Right cardiac atrium (tissue), 5 donors: Measurements from ENCODE around the gene SAFB. TPM values are rescaled to one million over a fixed set of nuclear protein-coding genes. Genes with fewer than 3 reads are reported as not detected.

Experiments used
- polyA plus RNA-seq: library from polyadenylated mRNA; stranded (reverse); fragments of 200-250 nt; gene quantifications from one replicate; pipeline ENCODE4 v1.2.3, GENCODE V29; 2013
- total RNA-seq, 4 donors: library from RNA; stranded (reverse); fragmentation: NEBNext Ultra II Directional; extraction: Animal tissue kit (Norgen Biotek cat#: 25700); gene quantifications; one replicate each; pipeline ENCODE4 v1.2.1, GENCODE V29; 2021
- donor health status: healthy with polysubstance abuse.
- donor health status: DM: no; HTN: yes; CAD: no.
- donor health status: DM: no; HTN: no; CAD: no.
- donor health status: DM: no; HTN: yes; CAD: no; lungs with severe emphysema.
- donor health status: DM: yes; HTN: yes; CAD: no.

The SAFB gene
- total and polyA plus RNA-seq, 5 donors = 48.4 to 65.0 (median 61.7) TPM

Other genes starting within 250 kb of the SAFB start
- not detected for gene ZNRF4, start 167.7 kb upstream of the SAFB start, total RNA-seq
- not detected for gene ZNRF4, start 167.7 kb upstream of the SAFB start, polyA plus RNA-seq
- under 1 TPM in 3 of 4 donors, not detected in 1; 0.06 to 0.11 (median 0.08) TPM for gene TINCR, start 55.1 kb upstream of the SAFB start, total RNA-seq
- 0.34 TPM for gene TINCR, start 55.1 kb upstream of the SAFB start, polyA plus RNA-seq
- gene SAFB2, start 307 bp upstream of the SAFB start, total RNA-seq = 10 to 100 TPM; 53.3 to 68.8 (median 63.1) TPM
- gene SAFB2, start 307 bp upstream of the SAFB start, polyA plus RNA-seq = 43.6 TPM
- 100 to 1,000 TPM; 132 to 175 (median 149) TPM for gene MICOS13, start 57.4 kb downstream of the SAFB start, total RNA-seq
- 296 TPM for gene MICOS13, start 57.4 kb downstream of the SAFB start, polyA plus RNA-seq
- gene HSD11B1L, start 57.9 kb downstream of the SAFB start, total RNA-seq = 1 to 10 TPM; 4.3 to 7.1 (median 6.8) TPM
- 9.8 TPM for gene HSD11B1L, start 57.9 kb downstream of the SAFB start, polyA plus RNA-seq
- 100 to 1,000 TPM; 451 to 525 (median 478) TPM for gene RPL36, start 67.2 kb downstream of the SAFB start, total RNA-seq
- 727 TPM for gene RPL36, start 67.2 kb downstream of the SAFB start, polyA plus RNA-seq
- gene LONP1, start 97.1 kb downstream of the SAFB start, total RNA-seq = 10 to 100 TPM; 55.4 to 66.2 (median 59.3) TPM
- gene LONP1, start 97.1 kb downstream of the SAFB start, polyA plus RNA-seq = 60.3 TPM
- not detected for gene CATSPERD, start 97.6 kb downstream of the SAFB start, total RNA-seq
- not detected for gene CATSPERD, start 97.6 kb downstream of the SAFB start, polyA plus RNA-seq
- 1 to 10 TPM in 2 of 4 donors, under 1 TPM in 2; 0.74 to 1.7 (median 1.2) TPM for gene PRR22, start 161.7 kb downstream of the SAFB start, total RNA-seq
- gene PRR22, start 161.7 kb downstream of the SAFB start, polyA plus RNA-seq = 0.84 TPM
- gene DUS3L, start 168.1 kb downstream of the SAFB start, total RNA-seq = 10 to 100 TPM; 16.0 to 27.3 (median 19.7) TPM
- 15.5 TPM for gene DUS3L, start 168.1 kb downstream of the SAFB start, polyA plus RNA-seq
- 10 to 100 TPM; 31.6 to 57.1 (median 52.5) TPM for gene NRTN, start 182.0 kb downstream of the SAFB start, total RNA-seq
- gene NRTN, start 182.0 kb downstream of the SAFB start, polyA plus RNA-seq = 31.7 TPM
- not detected for gene FUT6, start 216.6 kb downstream of the SAFB start, total RNA-seq
- not detected for gene FUT6, start 216.6 kb downstream of the SAFB start, polyA plus RNA-seq
- gene FUT3, start 228.4 kb downstream of the SAFB start, total RNA-seq = not detected
- not detected for gene FUT3, start 228.4 kb downstream of the SAFB start, polyA plus RNA-seq
- gene FUT5, start 247.5 kb downstream of the SAFB start, total RNA-seq = not detected
- not detected for gene FUT5, start 247.5 kb downstream of the SAFB start, polyA plus RNA-seq